Mesenchymal stem cell (in vitro differentiated cells and primary cell): ENCODE data around the gene IL37.

Source experiments
- DNase-seq: peaks from one replicate; pipeline ENCODE4 v3.0.0-alpha.2; 2013
- H2AFZ ChIP-seq: one replicate; pipeline ENCODE4 v1.6.1; 2013; ENCODE audit warnings: low read depth, mild to moderate bottlenecking, control low read depth, inconsistent platforms, low read length, moderate library complexity
- H2AK5ac ChIP-seq: 2 replicates; pipeline ENCODE4 v1.6.1; 2013; ENCODE audit warnings: low read length, moderate library complexity, mild to moderate bottlenecking, inconsistent platforms; ENCODE audit not compliant: severe bottlenecking
- H2BK120ac ChIP-seq: one replicate; pipeline ENCODE4 v1.6.1; 2013; ENCODE audit warnings: low read depth, mild to moderate bottlenecking, inconsistent platforms, low read length, moderate library complexity
- H2BK12ac ChIP-seq, 2 experiments: one replicate each; pipeline ENCODE4 v1.6.1; 2013; ENCODE audit warnings: inconsistent platforms in 2 of 2, low read length in 2 of 2, mild to moderate bottlenecking in 2 of 2, moderate library complexity in 2 of 2, control low read depth in 1 of 2
- H2BK15ac ChIP-seq: one replicate; pipeline ENCODE4 v1.6.1; 2013; ENCODE audit warnings: mild to moderate bottlenecking, low read depth, inconsistent platforms; ENCODE audit not compliant: poor library complexity, severe bottlenecking
- H2BK5ac ChIP-seq: 2 replicates; pipeline ENCODE4 v1.6.1; 2013; ENCODE audit warnings: low read depth, mild to moderate bottlenecking, low read length, control low read depth, inconsistent platforms; ENCODE audit not compliant: poor library complexity, severe bottlenecking
- H3K14ac ChIP-seq, 2 experiments: one replicate each; pipeline ENCODE4 v1.6.1; 2013; ENCODE audit warnings: inconsistent platforms in 2 of 2, low read length in 2 of 2, control low read depth in 1 of 2, mild to moderate bottlenecking in 1 of 2, moderate library complexity in 1 of 2
- H3K18ac ChIP-seq, 2 experiments: one replicate each; pipeline ENCODE4 v1.6.1; 2013; ENCODE audit warnings: inconsistent platforms in 2 of 2, low read length in 2 of 2, control low read depth in 1 of 2, low read depth in 1 of 2, mild to moderate bottlenecking in 1 of 2
- H3K23ac ChIP-seq, 2 experiments: one replicate each; pipeline ENCODE4 v1.6.1; 2013; ENCODE audit warnings: inconsistent platforms in 2 of 2, low read length in 2 of 2, mild to moderate bottlenecking in 2 of 2, moderate library complexity in 2 of 2, control low read depth in 1 of 2
- H3K27ac ChIP-seq: 2 replicates; pipeline ENCODE4 v1.5.1; 2013; ENCODE audit warnings: mild to moderate bottlenecking, moderate library complexity, low read length, control low read depth, inconsistent platforms; ENCODE audit not compliant: poor library complexity, severe bottlenecking
- H3K27me3 ChIP-seq, 2 experiments: 2 replicates each; pipeline versions ENCODE4 v1.6.1 to v1.7.0; 2013; ENCODE audit warnings: low read length in 2 of 2, mild to moderate bottlenecking in 2 of 2, moderate library complexity in 2 of 2, control low read depth in 1 of 2, inconsistent platforms in 1 of 2; ENCODE audit not compliant: control insufficient read depth in 1 of 2, insufficient read depth in 1 of 2
- H3K36me3 ChIP-seq, 2 experiments: 2 replicates each; pipeline versions ENCODE4 v1.6.1 to v1.7.0; 2013; ENCODE audit warnings: low read length in 2 of 2, control low read depth in 1 of 2, inconsistent platforms in 1 of 2, low read depth in 1 of 2, mild to moderate bottlenecking in 1 of 2; ENCODE audit not compliant: insufficient read depth in 2 of 2, control insufficient read depth in 1 of 2
- H3K4ac ChIP-seq, 2 experiments: one replicate each; pipeline ENCODE4 v1.6.1; 2013; ENCODE audit warnings: inconsistent platforms in 2 of 2, low read length in 2 of 2, mild to moderate bottlenecking in 2 of 2, moderate library complexity in 2 of 2, control low read depth in 1 of 2, low read depth in 1 of 2
- H3K4me1 ChIP-seq: 2 replicates; pipeline ENCODE4 v1.6.1; 2013; ENCODE audit warnings: low read depth, low read length, control low read depth; ENCODE audit not compliant: control insufficient read depth, insufficient read depth
- H3K4me2 ChIP-seq: 2 replicates; pipeline ENCODE4 v1.6.1; 2013; ENCODE audit warnings: low read length, mild to moderate bottlenecking, inconsistent platforms; ENCODE audit not compliant: poor library complexity, severe bottlenecking
- H3K4me3 ChIP-seq, 2 experiments: 2 replicates each; pipeline versions ENCODE4 v1.5.1 to v1.7.0; 2013; ENCODE audit warnings: low read length in 2 of 2, mild to moderate bottlenecking in 2 of 2, control low read depth in 1 of 2, low read depth in 1 of 2; ENCODE audit not compliant: insufficient read depth in 1 of 2
- H3K79me1 ChIP-seq: replicated peaks from 2 replicates; pipeline ENCODE4 v1.6.1; 2013; ENCODE audit warnings: mild to moderate bottlenecking, control low read depth, low read length, inconsistent platforms; ENCODE audit not compliant: poor library complexity, severe bottlenecking
- H3K9ac ChIP-seq: 2 replicates; pipeline ENCODE4 v1.7.0; 2013; ENCODE audit warnings: mild to moderate bottlenecking, low read length, moderate library complexity
- H3K9me3 ChIP-seq: 2 replicates; pipeline ENCODE4 v1.7.0; 2013; ENCODE audit warnings: mild to moderate bottlenecking, low read length; ENCODE audit not compliant: control insufficient read depth
- H4K8ac ChIP-seq: one replicate; pipeline ENCODE4 v1.6.1; 2013; ENCODE audit warnings: inconsistent platforms, mild to moderate bottlenecking, low read length, moderate library complexity
- H4K91ac ChIP-seq: one replicate; pipeline ENCODE4 v1.6.1; 2013; ENCODE audit warnings: mild to moderate bottlenecking, low read length, inconsistent platforms
- WGBS: methylation state at CpG from one replicate; pipeline ENCODE4 v1.1.7; 2013; ENCODE audit warnings: mixed read lengths; 5-methylcytosine and 5-hydroxymethylcytosine counted together

IL37 gene

GRCh38 chr2:112942654-112943002, 31.7 kb downstream of the IL37 start:
- peaks cover 24 to 31% of the 10 kb centered on the region in 2 experiments for H3K27me3 ChIP-seq
- DNase-seq, result no peak
- H3K23ac ChIP-seq, result no peak overlapping the region
- H3K4ac ChIP-seq, result no peak overlapping the region
- H3K79me1 ChIP-seq, result no peaks in the 10 kb centered on the region
- H2BK120ac ChIP-seq, result no peak overlapping the region
- H4K8ac ChIP-seq, result no peak overlapping the region
- no peak overlapping the region for H2BK12ac ChIP-seq
- H3K4me1 ChIP-seq, result peaks cover 4% of the 10 kb centered on the region
- no peak overlapping the region for H4K91ac ChIP-seq
- H3K9ac ChIP-seq, result no peak overlapping the region
- H2BK5ac ChIP-seq, result no peak overlapping the region
- H3K9me3 ChIP-seq, result peaks cover 23% of the 10 kb centered on the region
- H3K4me3 ChIP-seq, result no peak overlapping the region
- WGBS, result 56% methylated on average over 2 of the region's 2 CpGs
- H2AK5ac ChIP-seq, result no peak overlapping the region
- H3K14ac ChIP-seq, result no peak overlapping the region
- no peak overlapping the region for H3K27ac ChIP-seq
- H3K4me2 ChIP-seq, result no peak overlapping the region
- H2AFZ ChIP-seq, result no peak overlapping the region
- no peak overlapping the region for H3K18ac ChIP-seq
- H3K36me3 ChIP-seq, result no peaks in the 10 kb centered on the region
- no peak overlapping the region for H2BK15ac ChIP-seq

GRCh38 chr2:112944971-112945370, 34.0 kb downstream of the IL37 start:
- peaks cover 24% of the 10 kb centered on the region for H3K9me3 ChIP-seq
- no peaks in the 10 kb centered on the region for H3K79me1 ChIP-seq
- H2AFZ ChIP-seq, result no peak overlapping the region
- DNase-seq, result no peak
- H3K4me2 ChIP-seq, result no peak overlapping the region
- no peak overlapping the region for H2BK12ac ChIP-seq
- H3K36me3 ChIP-seq, result no peaks in the 10 kb centered on the region
- no peak overlapping the region for H2AK5ac ChIP-seq
- H4K91ac ChIP-seq, result no peak overlapping the region
- H4K8ac ChIP-seq, result no peak overlapping the region
- no peak overlapping the region for H3K4me3 ChIP-seq
- no peak overlapping the region for H2BK5ac ChIP-seq
- H3K9ac ChIP-seq, result no peak overlapping the region
- H3K27me3 ChIP-seq, result peaks cover 27 to 34% of the 10 kb centered on the region in 2 experiments
- H3K27ac ChIP-seq, result no peak overlapping the region
- no peak overlapping the region for H3K18ac ChIP-seq
- no peak overlapping the region for H2BK15ac ChIP-seq
- H2BK120ac ChIP-seq, result no peak overlapping the region
- H3K4me1 ChIP-seq, result peaks cover 1% of the 10 kb centered on the region
- H3K4ac ChIP-seq, result no peak overlapping the region
- H3K14ac ChIP-seq, result no peak overlapping the region
- WGBS, result 83% methylated on average over 1 of the region's 1 CpG
- no peak overlapping the region for H3K23ac ChIP-seq

GRCh38 chr2:112946086-112946485, 35.1 kb downstream of the IL37 start:
- Histone ChIP-seq H3K27ac (no peak overlapping the region), H3K27me3 (peaks cover 27 to 45% of the 10 kb centered on the region in 2 experiments), H3K9me3 (peaks cover 24% of the 10 kb centered on the region), H3K14ac (no peak overlapping the region), H2AK5ac (no peak overlapping the region), H3K4me2 (no peak overlapping the region), H2BK5ac (no peak overlapping the region), H3K36me3 (no peaks in the 10 kb centered on the region), H4K91ac (no peak overlapping the region), H3K18ac (no peak overlapping the region), H3K4ac (no peak overlapping the region), H3K4me3 (no peak overlapping the region), H2BK12ac (no peak overlapping the region), H3K79me1 (no peaks in the 10 kb centered on the region), H3K4me1 (peaks cover 1% of the 10 kb centered on the region), H2AFZ (no peak overlapping the region), H3K9ac (no peak overlapping the region), H4K8ac (no peak overlapping the region), H2BK15ac (no peak overlapping the region), H3K23ac (no peak overlapping the region), H2BK120ac (no peak overlapping the region)
- 72% methylated on average over 2 of the region's 2 CpGs for WGBS
- no peak for DNase-seq

- Histone ChIP-seq H3K27me3 (peaks cover 30 to 55% of the 10 kb centered on the region in 2 experiments), H3K4me1 (peaks cover 1% of the 10 kb centered on the region), H4K91ac (no peak overlapping the region), H2AFZ (no peak overlapping the region), H3K36me3 (no peaks in the 10 kb centered on the region), H3K4me2 (no peak overlapping the region), H4K8ac (no peak overlapping the region), H3K18ac (no peak overlapping the region), H3K4ac (no peak overlapping the region), H3K23ac (no peak overlapping the region), H3K9me3 (peaks cover 24% of the 10 kb centered on the region), H3K27ac (no peak overlapping the region), H3K9ac (no peak overlapping the region), H2AK5ac (no peak overlapping the region), H2BK5ac (no peak overlapping the region), H2BK120ac (no peak overlapping the region), H3K14ac (no peak overlapping the region), H2BK12ac (no peak overlapping the region), H2BK15ac (no peak overlapping the region), H3K4me3 (no peak overlapping the region), H3K79me1 (no peaks in the 10 kb centered on the region)
- 0% methylated on average over 2 of the region's 2 CpGs for WGBS
- DNase-seq, result no peak
These were observed 36.4 kb downstream of the IL37 start for GRCh38 chr2:112947374-112947773.
